HG03457 (cell line): Measurements from ENCODE around the gene CD22.

ENCODE experiments used
- ATAC-seq: cut with Tn5 transposase; IDR thresholded peaks from one replicate; pipeline ENCODE4 v1.9.1; 2021; ENCODE audit warnings: moderate number of reproducible peaks; ENCODE audit not compliant: unreplicated experiment

CD22 gene

GRCh38 chr19:35295792-35296462 is 33.1 kb upstream of the CD22 start:
- no peak for ATAC-seq

- ATAC-seq: no peak
Observed at GRCh38 chr19:35296644-35297514, 32.1 kb upstream of the CD22 start.

- no peak for ATAC-seq
Observed at GRCh38 chr19:35297515-35297848, 31.5 kb upstream of the CD22 start.

GRCh38 chr19:35297922-35298321 is 31.1 kb upstream of the CD22 start:
- ATAC-seq: no peak

- ATAC-seq: no peak
Observed at GRCh38 chr19:35298561-35298972, 30.4 kb upstream of the CD22 start.

GRCh38 chr19:35299523-35300338 is 29.3 kb upstream of the CD22 start:
- ATAC-seq: no peak

- no peak for ATAC-seq
Observed at GRCh38 chr19:35300339-35300649, 28.7 kb upstream of the CD22 start.

- ATAC-seq: no peak
Observed at GRCh38 chr19:35301961-35302360, 27.0 kb upstream of the CD22 start.

GRCh38 chr19:35302446-35302845 is 26.5 kb upstream of the CD22 start:
- ATAC-seq: no peak

- ATAC-seq: no peak
Observed at GRCh38 chr19:35303357-35303915, 25.6 kb upstream of the CD22 start.

GRCh38 chr19:35304036-35304435 is 25.0 kb upstream of the CD22 start:
- no peak for ATAC-seq

- no peak for ATAC-seq
Observed at GRCh38 chr19:35305181-35305580, 23.8 kb upstream of the CD22 start.

- ATAC-seq: no peak
Observed at GRCh38 chr19:35306473-35307246, 22.3 kb upstream of the CD22 start.

GRCh38 chr19:35307931-35308330 is 21.1 kb upstream of the CD22 start:
- ATAC-seq: no peak

GRCh38 chr19:35308910-35309309 is 20.1 kb upstream of the CD22 start:
- ATAC-seq: no peak

- no peak for ATAC-seq
Observed at GRCh38 chr19:35309481-35310279, 19.3 kb upstream of the CD22 start.

- ATAC-seq: no peak
Observed at GRCh38 chr19:35310331-35310730, 18.7 kb upstream of the CD22 start.

- no peak for ATAC-seq
Observed at GRCh38 chr19:35310811-35311465, 18.0 kb upstream of the CD22 start.

- ATAC-seq: no peak
Observed at GRCh38 chr19:35311901-35312665, 16.9 kb upstream of the CD22 start.
